GM12878 (cell line): Measurements from ENCODE around the gene DHCR24. TPM values are rescaled to one million over a fixed set of nuclear protein-coding genes. Genes with fewer than 3 reads are reported as not detected.
A peak's percentile ranks its signal among the peaks of the same experiment; 100 is the strongest.

Experiments used
- ATAC-seq: fragments of 200-7000 bp; cut with Tn5 transposase; 3 replicates; pipeline ENCODE4 v1.9.1; 2020; ENCODE audit warnings: mild to moderate bottlenecking, moderate library complexity
- BruUV-seq: library from RNA; stranded (reverse); fragments of 400-500 nt; replicated peaks from 2 replicates; lab custom pipeline; 2021; lab: Mats Ljungman, UMichigan
- CTCF ChIA-PET: fragments of 300-600 bp; sonication (Branson Sonifier 250); formaldehyde crosslinking; extraction: SDS; loops from one replicate; lab custom pipeline; 2021; ENCODE audit warnings: inconsistent platforms; lab: Yijun Ruan, JAX
- POLR2A ChIA-PET: fragments of 350-600 bp; formaldehyde crosslinking; extraction: SDS; loops from one replicate; lab custom pipeline; 2021; ENCODE audit warnings: inconsistent platforms; lab: Charles Lee
- RAD21 ChIA-PET: fragments of 300-600 bp; sonication (Branson Sonifier 250); formaldehyde crosslinking; loops from one replicate; lab custom pipeline; 2023; ENCODE audit warnings: antibody characterized with exemption; ENCODE audit not compliant: unreplicated experiment; lab: Charles Lee
- SMC1A ChIA-PET: fragments of 300-600 bp; sonication (Branson Sonifier 250); formaldehyde crosslinking; loops from one replicate; lab custom pipeline; 2023; ENCODE audit not compliant: unreplicated experiment, uncharacterized antibody; lab: Charles Lee
- DNase-seq: peaks from one replicate; pipeline ENCODE4 v3.0.0-alpha.2; 2011; ENCODE audit warnings: low read depth, low spot score
- FAIRE-seq: peaks from 3 replicates; lab custom pipeline; 2011; peaks lifted over from hg19 to GRCh38; lab: Jason Lieb, UNC
- H2AFZ ChIP-seq: 2 replicates; pipeline ENCODE4 v1.6.0; 2011; ENCODE audit warnings: low read depth, low read length, control low read depth; ENCODE audit not compliant: control insufficient read depth
- H3K27ac ChIP-seq: 2 replicates; pipeline ENCODE4 v1.5.1; 2011; ENCODE audit warnings: control low read depth; ENCODE audit not compliant: control insufficient read depth, insufficient read depth
- H3K27me3 ChIP-seq, 2 experiments: replicated peaks in 1 of 2; 2 replicates each; pipeline versions ENCODE4 v1.6.0 to v1.6.1; 2011; ENCODE audit warnings: low read length in 1 of 2; ENCODE audit not compliant: control insufficient read depth in 2 of 2, insufficient read depth in 2 of 2
- H3K36me3 ChIP-seq, 2 experiments: 2 replicates each; pipeline ENCODE4 v1.5.1; 2011; ENCODE audit warnings: low read length in 1 of 2; ENCODE audit not compliant: control insufficient read depth in 2 of 2, insufficient read depth in 2 of 2
- H3K4me1 ChIP-seq: 2 replicates; pipeline ENCODE4 v1.6.1; 2011; ENCODE audit warnings: mild to moderate bottlenecking, low read length, moderate library complexity, mixed read lengths; ENCODE audit not compliant: control insufficient read depth, insufficient read depth
- H3K4me2 ChIP-seq: 2 replicates; pipeline ENCODE4 v1.6.0; 2011; ENCODE audit warnings: control low read depth; ENCODE audit not compliant: control insufficient read depth, insufficient read depth
- H3K4me3 ChIP-seq: fragments of 200-600 bp; sonication (generic); 2 replicates; pipeline ENCODE4 v1.5.1; 2016
- H3K79me2 ChIP-seq: 2 replicates; pipeline ENCODE4 v1.6.0; 2011; ENCODE audit warnings: low read length; ENCODE audit not compliant: control insufficient read depth, insufficient read depth
- H3K9ac ChIP-seq: 2 replicates; pipeline ENCODE4 v1.8.0; 2011; ENCODE audit warnings: low read length, control low read depth, mixed read lengths; ENCODE audit not compliant: control insufficient read depth, insufficient read depth
- H3K9me3 ChIP-seq: replicated peaks from 3 replicates; pipeline ENCODE4 v1.5.1; 2011; ENCODE audit warnings: mild to moderate bottlenecking, low read length; ENCODE audit not compliant: control insufficient read depth, insufficient read depth
- H4K20me1 ChIP-seq: 2 replicates; pipeline ENCODE4 v1.6.0; 2011; ENCODE audit not compliant: control insufficient read depth, insufficient read depth
- CHD1 ChIP-seq: IDR thresholded peaks from 2 replicates; pipeline ENCODE4 v1.6.1; 2012; ENCODE audit warnings: low read depth, low read length, improper control_type of control experiment
- HDGF ChIP-seq: fragments of 450-650 bp; IDR thresholded peaks from 2 replicates; pipeline ENCODE4 v1.6.1; 2016; ENCODE audit warnings: antibody characterized with exemption
- POLR2A ChIP-seq: IDR thresholded peaks from 2 replicates; pipeline ENCODE4 v1.6.1; 2011; ENCODE audit warnings: low read depth, mild to moderate bottlenecking, low read length
- POLR2AphosphoS5 ChIP-seq: IDR thresholded peaks from 2 replicates; pipeline ENCODE4 v1.6.1; 2011; ENCODE audit warnings: mild to moderate bottlenecking, low read length, inconsistent platforms
- RBBP5 ChIP-seq: fragments of 200-600 bp; sonication (generic); conservative IDR thresholded peaks from 2 replicates; pipeline ENCODE4 v1.6.1; 2016
- WGBS: methylation state at CpG from one replicate; pipeline ENCODE4 v1.1.6; 2016; ENCODE audit warnings: low lambda C conversion rate; ENCODE audit not compliant: insufficient replicate concordance, insufficient coverage; ENCODE audit errors: missing lambda C conversion rate; 5-methylcytosine and 5-hydroxymethylcytosine counted together
- in situ Hi-C: fragments of 300-500 bp; cut with MboI; formaldehyde crosslinking; loops from 9 replicates; pipeline ENCODE4 v1.14.3; 2018; ENCODE audit warnings: mixed read lengths
- intact Hi-C: fragments of 100-400 bp; cut with micrococcal nuclease; formaldehyde crosslinking; loops from one replicate; pipeline ENCODE4 v1.14.2; 2022; ENCODE audit not compliant: unreplicated experiment
- polyA plus RNA-seq, 11 experiments: library from polyadenylated mRNA; depleted of rRNA in 4 of 11; unstranded in 6 of 11; stranded (reverse) in 5 of 11; fragments of >200 nt; fragmentation: Nextera tagmentation in 4 of 11; fragmentation: Illumina TruSeq in 1 of 11; extraction: Ambion mirVana in 4 of 11; extraction: Trizol in 1 of 11; gene quantifications; 1 replicate in 1 of 11; 2 replicates in 10 of 11; pipeline versions ENCODE4 v1.2.1 to v1.2.3, GENCODE V29; 2011 to 2016; ENCODE audit warnings: inconsistent platforms in 2 of 11, missing spikeins in 2 of 11, low read depth in 1 of 11
- total RNA-seq, 4 experiments: library from RNA; depleted of rRNA in 3 of 4; stranded (reverse); fragments of >200 nt in 3 of 4; fragmentation: Illumina TruSeq in 1 of 4; extraction: Trizol in 1 of 4; gene quantifications; 2 replicates each; pipeline versions ENCODE4 v1.2.1 to v1.2.3, GENCODE V29; 2013 to 2021

Gene DHCR24
- total and polyA plus RNA-seq, 10 of the 15 experiments (the other 5 are each of a cell fraction or from before 2014, with no cell fraction given), result 23.3 to 169 (median 120) TPM

DNA sequence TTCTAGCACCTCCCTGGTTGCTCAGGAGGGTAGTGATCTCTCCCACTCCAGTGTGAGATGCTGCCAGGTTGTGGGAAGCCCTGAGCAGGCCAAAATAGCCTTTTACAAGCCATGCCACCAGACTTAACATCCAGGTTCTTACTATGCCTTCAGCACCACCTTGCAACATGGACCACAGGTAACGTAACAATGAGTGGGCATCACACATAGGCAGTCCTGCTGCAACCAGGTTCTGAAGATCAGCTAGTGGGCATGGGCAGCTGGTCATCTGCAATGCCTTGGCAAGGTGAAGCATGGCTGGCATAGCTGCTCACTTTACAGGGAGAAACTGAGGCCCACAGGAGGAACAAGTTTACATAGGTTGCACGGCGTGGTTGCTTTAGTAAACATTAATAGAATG lies 40.7 kb downstream of the DHCR24 start:
- no TSS peak for BruUV-seq
- WGBS, result 100% methylated on average over 3 of the region's 3 CpGs
- in situ Hi-C loops, result no loop called here

DNA sequence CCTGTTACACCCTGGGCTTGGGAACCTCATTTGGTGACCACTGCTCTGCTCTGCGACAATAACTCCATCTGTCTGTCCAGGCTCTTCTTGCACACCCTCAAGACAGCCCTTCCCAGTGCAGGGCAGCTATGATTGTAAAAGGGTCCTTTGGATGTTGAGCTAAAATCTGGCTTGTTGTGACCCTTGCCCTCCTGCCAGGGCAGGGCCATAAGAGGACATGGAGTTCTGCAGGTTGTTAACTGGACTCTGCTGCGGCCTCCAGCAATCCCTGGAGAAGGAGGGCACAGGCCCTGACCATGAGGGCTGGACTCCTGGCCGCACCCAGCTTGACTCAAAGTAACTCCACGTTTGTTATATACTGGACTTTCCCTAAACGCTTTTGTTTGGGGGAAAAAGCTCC lies 41.2 kb downstream of the DHCR24 start:
- Histone ChIP-seq H2AFZ (no peak overlapping the region), H3K27ac (no peak overlapping the region), H4K20me1 (no peaks in the 10 kb centered on the region), H3K9me3 (no peaks in the 10 kb centered on the region), H3K79me2 (no peaks in the 10 kb centered on the region), H3K4me1 (no peaks in the 10 kb centered on the region), H3K36me3 (peaks cover 10 to 16% of the 10 kb centered on the region in 2 experiments), H3K4me3 (no peak overlapping the region), H3K9ac (no peak overlapping the region), H3K27me3 (no peaks in the 10 kb centered on the region), H3K4me2 (no peak overlapping the region)
- TF ChIP-seq CHD1, result no peak
- no peak for TF ChIP-seq POLR2AphosphoS5
- TF ChIP-seq RBBP5, result no peak
- in situ Hi-C loops (no loop called here), intact Hi-C loops (no loop called here)
- DNase-seq (no peak), FAIRE-seq (no peak), ATAC-seq (no peak)
- BruUV-seq, result no TSS peak
- CTCF ChIA-PET, result no interaction called here
- SMC1A ChIA-PET, result no interaction called here
- 71% methylated on average over 5 of the region's 5 CpGs for WGBS
- RAD21 ChIA-PET, result no interaction called here
- POLR2A ChIA-PET, result no interaction called here

More for the DNA sequence above, 40.7 kb downstream of the DHCR24 start:
- ChIA-PET CTCF (interaction anchor here (0.7 kb wide), 1 partner anchor 152 kb away, joined by 3 read pairs; the partner anchor contains the start of gene BSND), SMC1A (no interaction called here), POLR2A (no interaction called here), RAD21 (no interaction called here)
- TF ChIP-seq POLR2A (peak; percentile 38; the same call in 1 of the 2 replicates), HDGF (no peak)
- Histone ChIP-seq H3K4me2 (no peak overlapping the region), H3K4me3 (no peak overlapping the region), H4K20me1 (no peaks in the 10 kb centered on the region), H3K4me1 (no peaks in the 10 kb centered on the region), H3K27me3 (no peaks in the 10 kb centered on the region), H3K9ac (no peak overlapping the region), H3K9me3 (no peaks in the 10 kb centered on the region), H3K79me2 (no peaks in the 10 kb centered on the region), H3K36me3 (peaks cover 15 to 22% of the 10 kb centered on the region in 2 experiments), H3K27ac (no peak overlapping the region), H2AFZ (no peak overlapping the region)
- no peak for ATAC-seq
- intact Hi-C loops, result no loop called here
- DNase-seq, result no peak
- FAIRE-seq, result no peak
